Fibroblast of pulmonary artery (primary cell): ENCODE data around the gene FRMD4B.
"Not testable (repeated sequence)": the region's sequence is repeated elsewhere in the genome, so short reads cannot be mapped to it uniquely, and the experiment has no call there.

Experiments used
- DNase-seq: peaks from one replicate; pipeline ENCODE4 v3.0.0-alpha.2; 2010; ENCODE audit warnings: low read depth
- H3K4me3 ChIP-seq: replicated peaks from 2 replicates; pipeline ENCODE4 v1.5.1; 2011; ENCODE audit warnings: low read depth, mild to moderate bottlenecking, control low read depth, low read length, moderate library complexity
- CTCF ChIP-seq: IDR thresholded peaks from 2 replicates; pipeline ENCODE4 v1.5.1; 2011; ENCODE audit warnings: mild to moderate bottlenecking, control low read depth, low read length, inconsistent platforms; ENCODE audit errors: missing control alignments

Gene FRMD4B

GRCh38 chr3:69288161-69288895 lies 97.6 kb downstream of the FRMD4B start:
- DNase-seq: no peak

GRCh38 chr3:69283913-69284611 lies 101.8 kb downstream of the FRMD4B start:
- no peak for DNase-seq
- no peak for TF ChIP-seq CTCF

More at GRCh38 chr3:69288161-69288895, 97.6 kb downstream of the FRMD4B start:
- no peak for TF ChIP-seq CTCF
- H3K4me3 ChIP-seq: no peak overlapping the region

GRCh38 chr3:69283496-69283895 lies 102.4 kb downstream of the FRMD4B start:
- no peak for TF ChIP-seq CTCF
- no peak for DNase-seq
- no peak overlapping the region for H3K4me3 ChIP-seq

More at GRCh38 chr3:69283913-69284611, 101.8 kb downstream of the FRMD4B start:
- no peak overlapping the region for H3K4me3 ChIP-seq

- DNase-seq: no peak
- H3K4me3 ChIP-seq: no peak overlapping the region
- no peak for TF ChIP-seq CTCF
Measured at GRCh38 chr3:69282181-69282580, 103.7 kb downstream of the FRMD4B start.

GRCh38 chr3:69277403-69277802 lies 108.5 kb downstream of the FRMD4B start:
- H3K4me3 ChIP-seq, DNase-seq: not testable (repeated sequence)

- DNase-seq: no peak
- TF ChIP-seq CTCF: no peak
- H3K4me3 ChIP-seq: no peak overlapping the region
Measured at GRCh38 chr3:69276884-69277283, 109.0 kb downstream of the FRMD4B start.

GRCh38 chr3:69276191-69276590 lies 109.7 kb downstream of the FRMD4B start:
- not testable (repeated sequence) for DNase-seq, H3K4me3 ChIP-seq

GRCh38 chr3:69273896-69274295 lies 112.0 kb downstream of the FRMD4B start:
- TF ChIP-seq CTCF: no peak
- peak; percentile 60 for DNase-seq
- no peak overlapping the region for H3K4me3 ChIP-seq
